Kidney tubule cell (primary cell): ENCODE data around the gene RAD51B.

Experiments
- DNase-seq: peaks from one replicate; pipeline ENCODE4 v3.0.0-alpha.2; 2018; ENCODE audit warnings: low spot score

The RAD51B gene

DNA sequence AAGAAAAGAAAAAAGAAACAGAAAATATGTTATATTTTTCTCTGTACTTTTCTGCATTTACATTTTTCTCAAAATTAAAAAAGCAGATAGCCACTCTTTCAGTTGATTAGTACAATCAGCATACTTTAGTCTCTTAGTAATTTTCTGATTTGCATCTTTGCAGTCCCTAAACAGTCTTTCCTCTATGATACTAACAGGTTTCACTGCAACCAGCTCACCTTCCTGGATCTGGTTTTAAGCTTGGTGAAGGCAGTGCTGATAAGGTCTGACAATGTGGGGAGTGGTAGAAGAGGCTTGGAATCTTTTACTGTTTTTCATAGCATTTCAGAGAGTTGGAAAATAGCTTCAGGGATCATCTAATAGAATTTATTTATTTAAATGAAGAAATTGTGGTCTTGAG is 515.7 kb downstream of the RAD51B start:
- DNase-seq: no peak

DNA sequence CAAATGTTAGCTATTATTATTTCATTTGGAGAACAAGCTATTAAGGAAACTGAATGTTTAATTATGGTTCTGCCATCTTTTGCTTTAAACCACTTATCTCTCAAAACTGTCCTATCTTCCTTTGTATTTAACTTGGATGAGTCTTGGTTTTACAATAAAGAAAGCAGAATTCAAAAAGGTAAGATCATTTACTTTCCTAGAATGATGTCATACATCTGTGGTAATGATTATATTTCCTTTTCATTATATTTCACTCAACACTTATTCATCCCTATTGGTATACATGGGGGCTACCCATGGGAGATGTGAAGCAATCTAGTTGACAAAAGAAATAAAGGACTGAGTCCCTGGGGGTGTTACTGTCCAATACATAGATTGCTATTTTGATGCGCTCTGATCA is 516.6 kb downstream of the RAD51B start:
- DNase-seq: no peak

DNA sequence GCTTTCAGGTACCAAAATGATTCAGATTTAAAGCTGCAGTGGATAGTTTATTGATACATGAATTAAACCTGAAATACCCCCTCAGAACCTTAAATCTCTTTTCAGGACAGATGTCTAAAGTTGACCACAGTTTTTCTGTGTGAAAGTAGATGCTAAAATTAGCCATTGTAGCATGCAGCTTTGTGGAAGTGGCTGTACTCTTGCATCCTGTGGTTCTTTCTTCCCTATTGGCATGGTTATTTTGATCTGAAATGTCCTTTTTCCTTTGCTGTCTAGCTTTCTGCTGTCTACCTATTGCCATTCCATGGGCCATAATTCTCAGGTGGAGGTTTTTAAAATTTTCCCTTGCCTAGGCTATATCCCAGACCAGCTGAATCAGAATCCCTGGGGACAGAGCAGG is 517.7 kb downstream of the RAD51B start:
- DNase-seq: no peak

DNA sequence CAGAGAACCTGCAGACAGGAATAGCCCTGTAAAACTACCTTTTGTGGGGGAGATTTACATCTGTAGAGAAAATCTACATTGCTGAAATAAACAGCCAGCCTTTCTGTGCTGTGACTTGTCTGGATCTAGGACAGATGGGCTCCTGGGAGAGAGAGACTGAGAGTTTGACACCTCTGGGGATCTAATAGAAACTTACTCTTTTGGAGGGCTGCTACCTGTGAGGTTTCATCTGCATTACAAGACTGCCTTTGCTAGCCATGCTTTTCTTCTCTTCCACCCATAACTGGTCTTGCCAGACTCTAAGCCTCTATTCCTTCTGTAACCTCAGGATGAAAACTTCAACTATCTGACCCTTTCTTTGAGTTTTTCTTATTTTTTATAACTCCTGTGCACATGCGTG is 520.7 kb downstream of the RAD51B start:
- DNase-seq: no peak

DNA sequence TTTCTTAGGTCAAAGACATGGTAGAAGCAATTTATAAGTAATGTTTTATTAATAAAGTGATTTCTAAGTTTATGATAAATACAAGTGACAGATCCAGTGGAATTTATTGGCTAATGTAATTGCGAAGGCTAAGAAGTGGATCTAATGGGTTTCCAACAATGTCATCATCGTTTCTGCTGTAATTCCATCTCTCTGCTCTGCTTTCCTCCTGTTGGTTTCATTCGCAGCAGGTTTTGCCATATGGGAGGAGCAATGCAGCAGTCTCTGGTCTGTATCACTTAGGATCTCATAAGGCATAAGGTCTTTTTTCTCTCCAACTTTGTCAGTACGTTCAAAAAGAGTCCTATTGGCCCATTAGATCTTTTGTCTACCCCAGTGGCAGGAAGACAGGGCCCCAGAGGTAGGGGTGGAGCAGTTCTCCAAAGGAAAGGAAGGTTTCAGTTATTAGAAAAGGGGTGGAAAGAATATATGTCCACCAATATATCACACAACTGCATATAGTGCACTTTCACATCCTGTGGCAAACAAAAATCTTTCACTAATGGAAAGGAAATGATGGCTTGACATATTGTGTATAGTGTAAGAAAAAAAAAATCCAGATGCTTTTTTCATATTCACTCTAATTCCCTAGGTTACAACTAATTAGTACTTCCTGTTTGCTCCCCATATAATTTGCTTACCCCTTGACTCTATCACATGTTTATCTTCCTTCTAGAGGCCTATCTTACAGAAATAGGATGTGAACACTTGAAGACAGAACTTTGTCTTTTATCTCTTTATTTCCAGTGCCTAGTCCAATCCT is 522.0 kb downstream of the RAD51B start:
- no peak for DNase-seq

DNA sequence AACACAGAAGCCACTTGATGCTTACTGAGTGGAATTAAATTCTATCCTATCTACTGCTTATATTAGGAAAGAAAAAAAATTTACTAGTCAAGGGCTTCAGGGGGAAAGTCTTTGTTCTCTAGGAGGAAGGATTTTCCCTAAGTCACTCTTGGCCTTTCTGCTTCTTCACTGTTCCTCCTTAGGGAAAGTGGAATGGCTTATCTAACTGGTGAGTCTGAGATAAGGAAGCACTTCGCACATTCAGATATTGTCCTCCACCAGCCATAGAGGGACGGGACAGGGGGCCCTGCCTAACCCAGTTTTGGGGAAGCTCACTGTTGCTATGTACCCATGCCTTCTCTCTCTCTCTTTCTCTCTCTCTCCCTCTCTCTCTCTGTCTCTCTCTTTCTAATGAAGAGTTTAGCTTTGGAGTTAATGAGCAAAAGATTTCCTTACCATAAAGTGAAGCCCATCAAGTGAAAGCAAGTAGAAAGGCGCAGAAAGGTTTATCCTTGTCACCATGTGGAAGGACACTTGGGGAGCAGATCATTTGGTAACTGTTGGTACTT is 522.7 kb downstream of the RAD51B start:
- no peak for DNase-seq

DNA sequence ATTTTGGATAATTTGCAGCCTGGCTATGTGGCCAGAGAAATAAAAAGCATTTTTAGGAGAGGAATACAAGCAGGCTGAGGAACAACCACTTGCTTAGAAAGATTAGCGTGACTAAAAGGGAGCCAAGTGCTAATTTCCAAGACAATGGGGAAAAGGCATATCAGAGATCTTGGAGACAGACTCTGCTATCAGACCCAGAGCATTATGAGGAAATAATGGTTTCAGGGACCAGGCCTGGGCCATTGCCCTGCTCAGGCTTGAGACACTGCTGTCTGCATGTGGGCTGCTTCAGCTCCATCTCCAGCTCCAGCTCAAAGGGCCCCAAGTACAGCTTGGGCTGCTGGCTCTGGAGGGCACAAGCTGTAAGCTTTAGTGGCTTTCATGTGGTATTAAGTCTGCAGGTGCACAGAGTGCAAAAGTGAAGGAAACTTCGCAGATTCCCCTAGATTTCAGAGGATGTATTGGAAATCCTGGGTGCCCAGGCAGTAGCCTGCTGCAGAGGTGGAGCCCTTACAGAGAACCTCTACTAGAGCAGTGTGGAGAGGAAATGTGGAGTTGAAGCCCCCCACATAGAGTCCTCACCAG is 524.0 kb downstream of the RAD51B start:
- DNase-seq: no peak

DNA sequence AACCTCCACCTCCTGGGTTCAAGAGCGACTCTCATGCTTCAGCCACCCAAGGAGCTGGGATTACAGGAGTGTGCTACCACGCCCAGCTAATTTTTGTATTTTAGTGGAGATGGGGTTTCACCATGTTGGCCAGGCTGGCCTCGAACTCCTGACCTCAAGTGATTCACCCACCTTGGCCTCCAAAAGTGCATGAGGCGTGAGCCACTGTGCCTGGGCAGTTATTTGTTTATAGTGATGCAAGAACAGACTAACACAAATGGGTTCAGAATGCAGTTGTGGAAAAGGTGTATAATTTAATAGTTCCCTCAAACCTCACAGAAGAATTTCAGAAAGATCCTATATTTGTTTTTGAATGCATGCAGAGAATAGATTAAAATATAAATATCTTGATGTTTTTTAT is 526.2 kb downstream of the RAD51B start:
- DNase-seq: no peak

DNA sequence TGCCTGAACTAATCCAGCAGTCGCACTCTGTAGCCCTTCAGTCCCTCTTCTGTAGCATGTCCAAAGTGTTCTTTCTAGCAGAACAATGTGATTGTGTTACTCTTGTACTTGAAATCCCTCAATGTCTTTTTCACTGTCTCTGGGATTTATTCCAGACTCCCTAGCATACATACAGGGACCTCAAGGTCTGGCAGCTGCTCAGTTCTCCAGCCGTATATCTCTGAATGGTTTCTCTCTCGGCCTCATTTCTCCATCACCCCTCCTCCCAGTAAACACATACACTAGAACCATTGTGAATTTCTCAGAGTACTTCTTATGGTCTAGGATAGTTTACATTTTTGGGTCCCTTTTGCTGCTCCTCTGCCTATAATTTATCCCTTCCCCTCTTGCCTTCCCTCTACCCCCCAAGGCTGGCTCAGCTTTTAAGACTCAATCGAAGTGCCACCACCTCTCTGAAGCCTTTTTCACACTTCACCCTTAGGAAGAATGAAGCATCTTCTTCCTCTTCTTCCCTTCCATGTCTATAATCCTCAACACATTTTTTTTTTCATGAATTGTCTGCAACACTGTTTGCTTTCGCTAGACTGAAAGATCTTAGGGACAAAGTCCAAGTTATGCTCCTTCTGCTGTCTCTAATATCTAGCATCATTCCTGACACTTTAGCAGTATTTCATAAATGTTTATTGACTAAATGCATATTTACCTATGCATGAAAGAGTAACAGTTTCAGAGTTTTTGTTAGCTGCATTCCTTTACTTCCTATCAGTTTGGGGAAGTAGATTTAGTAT is 527.2 kb downstream of the RAD51B start:
- DNase-seq: no peak

DNA sequence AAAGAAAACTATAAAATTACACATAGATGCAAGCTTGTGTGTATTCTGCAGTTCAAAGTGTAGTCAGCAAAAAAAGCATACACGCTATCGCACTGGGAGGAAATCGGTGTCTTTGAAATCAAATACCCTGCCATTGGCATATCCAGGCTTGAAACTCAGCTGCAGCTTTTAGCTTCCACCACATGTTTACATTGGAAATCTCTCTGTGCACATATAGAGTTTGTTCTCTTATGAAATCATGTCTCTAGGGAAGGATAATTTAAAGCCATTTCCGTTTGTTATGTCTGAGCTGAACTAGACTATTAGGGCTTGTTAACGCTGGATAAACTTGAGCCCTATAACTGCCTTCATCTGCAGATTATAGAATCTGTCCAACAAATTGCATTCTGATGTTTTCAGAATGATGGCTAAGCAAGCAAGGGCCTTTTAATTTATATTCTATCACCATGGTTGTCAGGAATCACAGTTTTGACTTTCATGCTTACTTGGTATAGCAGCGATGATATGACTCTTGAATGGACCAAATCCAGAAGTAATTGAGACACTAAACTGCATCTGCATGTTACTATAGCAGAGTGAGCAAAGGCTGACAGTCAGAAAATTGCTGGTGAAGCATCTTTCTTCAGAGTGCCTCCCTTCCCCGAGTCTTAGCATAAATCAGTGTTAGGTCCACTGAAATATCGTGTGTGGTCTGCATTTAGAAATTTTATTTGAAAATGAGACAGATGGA is 530.5 kb downstream of the RAD51B start:
- DNase-seq: no peak

DNA sequence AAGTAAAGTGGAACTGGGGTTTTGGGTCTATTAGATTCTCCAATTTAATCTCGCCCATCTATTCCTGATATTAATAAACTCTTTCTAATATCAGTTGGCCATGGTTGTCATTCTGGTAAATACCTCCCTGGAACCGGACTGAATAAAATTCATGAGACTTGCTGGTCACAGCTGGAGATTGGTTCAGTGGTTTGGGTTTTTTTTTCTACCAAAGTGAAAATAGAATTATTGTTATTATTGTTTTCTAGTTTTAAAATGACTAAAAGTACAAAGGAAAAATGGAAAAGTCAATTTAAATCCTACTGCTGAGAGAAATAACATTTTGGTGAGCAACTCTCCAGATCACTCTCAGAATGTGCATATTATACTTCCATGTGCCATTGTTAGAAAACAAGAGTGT is 535.8 kb downstream of the RAD51B start:
- no peak for DNase-seq

DNA sequence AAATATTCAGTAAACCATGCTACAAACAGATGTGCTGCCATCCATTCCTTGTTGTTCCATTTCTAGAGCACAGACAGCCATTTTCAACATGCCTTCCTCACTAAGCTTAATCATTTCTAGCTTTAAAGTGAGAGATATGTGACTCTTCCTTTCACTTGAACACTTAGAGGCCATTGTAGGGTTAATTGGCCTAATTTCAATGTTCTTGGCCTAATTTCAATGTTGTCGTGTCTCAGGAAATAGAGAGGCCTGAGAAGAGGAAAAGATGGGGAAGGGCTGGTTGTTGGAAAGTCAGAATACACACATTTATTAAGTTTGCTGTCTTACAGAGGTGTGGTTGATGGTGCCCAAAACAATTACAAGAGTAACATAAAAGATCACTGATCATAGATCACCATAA is 538.2 kb downstream of the RAD51B start:
- DNase-seq: no peak

DNA sequence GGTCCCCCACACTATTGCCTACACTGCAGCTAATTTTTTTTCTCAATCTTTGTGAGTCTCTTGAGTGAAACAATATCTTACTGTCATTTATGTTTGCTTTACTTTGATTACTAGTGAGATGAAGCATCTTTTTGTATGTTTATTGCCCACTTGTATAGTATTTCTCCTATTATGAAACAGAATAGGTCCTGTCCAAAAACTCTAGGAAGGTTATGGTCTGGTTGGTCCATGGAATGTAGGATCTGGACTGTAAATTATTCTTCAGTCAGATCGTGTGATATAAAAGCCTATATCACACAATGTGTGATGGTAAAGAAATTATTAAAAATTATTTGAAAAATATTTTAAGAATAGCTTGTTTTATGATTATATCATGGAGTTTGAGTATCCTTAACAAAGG is 538.9 kb downstream of the RAD51B start:
- no peak for DNase-seq

DNA sequence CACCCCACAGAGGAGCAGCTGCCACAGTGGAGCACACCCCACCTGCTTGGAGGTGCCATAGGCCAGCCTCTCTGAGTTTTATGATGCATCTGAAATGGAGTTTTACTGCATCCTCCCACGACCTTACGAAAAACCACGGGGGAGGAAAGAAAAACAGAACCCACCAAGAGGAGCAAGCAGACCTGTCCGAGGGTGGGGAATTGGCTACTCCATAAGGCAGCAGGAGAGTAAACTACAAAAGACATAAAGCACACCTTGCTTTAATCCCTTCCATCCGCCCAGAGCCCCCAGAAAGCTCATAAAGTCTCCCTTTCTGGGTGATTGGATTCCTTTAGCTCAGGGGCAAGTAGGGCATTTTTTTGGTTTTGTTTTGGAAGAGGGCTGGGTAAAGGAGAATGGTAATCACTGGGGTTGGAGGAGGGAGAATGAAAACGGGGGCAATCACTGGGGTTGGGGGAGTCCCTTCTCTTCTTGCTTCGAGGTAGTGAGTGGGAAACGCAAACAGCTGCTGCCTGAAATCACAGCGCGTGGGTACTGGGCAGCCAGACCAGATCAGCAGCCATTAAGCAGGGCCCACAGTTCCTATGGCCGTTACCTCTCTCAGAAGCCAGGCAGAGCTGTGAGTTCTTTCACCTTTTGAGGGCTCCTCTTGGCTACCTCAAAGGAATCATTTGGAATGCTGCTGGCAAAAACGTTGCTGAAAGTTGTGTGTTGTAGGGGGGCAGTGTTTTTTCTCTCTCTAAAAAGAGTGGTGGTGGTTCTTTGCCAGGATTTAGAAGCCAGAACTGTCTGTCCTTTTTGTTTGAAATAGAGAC is 539.6 kb downstream of the RAD51B start:
- no peak for DNase-seq

DNA sequence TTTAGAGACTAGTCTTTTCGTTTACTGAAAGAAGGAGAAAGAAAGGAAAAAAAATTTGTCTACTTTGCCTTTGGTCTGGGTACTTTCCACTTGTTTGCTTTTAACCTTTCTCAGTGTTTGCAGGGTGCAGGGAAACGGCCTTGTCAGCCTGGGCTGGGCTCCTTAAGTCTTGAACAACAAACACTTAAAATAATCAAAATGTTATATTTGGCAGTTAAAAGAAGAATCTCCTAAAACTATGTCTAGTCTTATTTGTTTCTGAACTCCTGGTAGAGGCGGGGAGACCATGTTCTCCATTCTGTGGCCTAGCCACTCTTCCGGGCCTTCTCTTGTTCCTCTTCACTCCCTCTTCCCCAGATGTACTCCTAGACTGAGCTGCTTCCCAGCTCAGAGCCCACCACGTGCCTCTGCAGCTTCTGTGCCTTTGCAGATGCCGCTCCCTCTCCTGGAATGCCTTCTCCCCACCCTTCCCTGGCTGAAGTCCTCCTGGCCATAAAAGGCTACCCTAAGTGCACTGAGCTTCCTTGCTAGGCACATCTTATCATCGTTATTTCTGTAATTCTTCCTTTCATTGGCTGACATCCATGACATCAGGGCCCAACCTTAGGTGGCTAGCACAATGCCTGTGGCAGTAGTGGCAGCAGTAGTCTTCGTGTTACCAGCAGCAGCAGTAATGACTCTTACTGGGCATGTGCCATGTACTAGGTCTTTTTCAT is 540.4 kb downstream of the RAD51B start:
- no peak for DNase-seq

DNA sequence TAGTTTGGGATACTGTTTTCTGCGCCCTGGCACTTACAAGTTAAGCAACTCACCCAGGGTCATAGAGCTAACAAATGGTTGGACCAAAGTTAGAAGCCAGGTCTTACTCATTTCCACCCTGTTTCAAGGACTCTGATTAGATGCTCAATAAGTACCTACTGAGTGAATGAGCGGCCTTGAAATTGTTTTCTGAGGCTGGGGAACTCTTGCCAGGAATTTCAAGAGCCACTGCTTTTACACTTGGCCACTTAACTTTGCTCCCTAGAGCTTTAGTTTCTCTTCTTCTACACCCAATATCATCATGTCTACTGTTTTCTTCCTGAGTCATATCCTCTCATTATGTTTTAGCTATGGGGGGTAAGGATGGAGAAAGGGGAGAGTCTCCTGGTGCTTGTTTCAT is 541.7 kb downstream of the RAD51B start:
- DNase-seq: peak; percentile 74

DNA sequence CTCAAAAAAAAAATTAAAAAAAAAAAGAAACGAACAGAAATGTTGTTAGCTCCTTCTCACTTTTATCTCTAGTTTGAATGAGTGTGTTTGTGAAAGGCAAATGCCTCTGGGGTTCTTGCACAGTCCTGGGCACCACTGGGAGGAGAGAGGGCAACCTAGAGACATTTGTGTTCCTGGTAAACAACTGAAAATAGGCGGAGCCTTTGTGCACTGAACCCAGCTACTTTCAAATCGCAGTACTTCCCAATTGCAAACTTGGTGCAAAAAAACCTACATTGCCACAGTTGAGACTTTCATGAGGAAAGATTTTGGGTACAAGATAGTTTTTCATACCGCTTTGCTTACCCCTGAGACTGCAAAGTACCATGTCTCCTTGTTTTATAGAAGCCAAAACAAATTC is 543.3 kb downstream of the RAD51B start:
- DNase-seq: no peak

DNA sequence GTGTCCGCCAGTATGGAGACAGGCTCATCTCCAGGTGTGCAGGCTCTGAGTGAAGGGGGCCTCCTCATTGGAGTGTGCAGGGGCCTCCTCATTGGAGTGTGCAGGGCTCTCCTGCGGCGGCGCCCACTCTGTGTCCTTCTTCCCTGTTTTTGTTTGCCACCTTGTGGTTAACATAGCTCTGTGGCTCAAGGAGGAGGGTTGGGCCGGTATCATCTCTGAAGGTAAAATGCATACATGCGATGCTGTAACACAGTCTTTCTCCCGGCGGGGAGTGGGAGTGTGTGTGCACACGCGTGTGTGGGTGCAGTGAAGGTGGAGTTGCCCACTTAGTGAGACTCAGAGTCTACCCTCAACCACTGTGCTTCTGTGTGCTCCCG is 543.9 kb downstream of the RAD51B start:
- no peak for DNase-seq

DNA sequence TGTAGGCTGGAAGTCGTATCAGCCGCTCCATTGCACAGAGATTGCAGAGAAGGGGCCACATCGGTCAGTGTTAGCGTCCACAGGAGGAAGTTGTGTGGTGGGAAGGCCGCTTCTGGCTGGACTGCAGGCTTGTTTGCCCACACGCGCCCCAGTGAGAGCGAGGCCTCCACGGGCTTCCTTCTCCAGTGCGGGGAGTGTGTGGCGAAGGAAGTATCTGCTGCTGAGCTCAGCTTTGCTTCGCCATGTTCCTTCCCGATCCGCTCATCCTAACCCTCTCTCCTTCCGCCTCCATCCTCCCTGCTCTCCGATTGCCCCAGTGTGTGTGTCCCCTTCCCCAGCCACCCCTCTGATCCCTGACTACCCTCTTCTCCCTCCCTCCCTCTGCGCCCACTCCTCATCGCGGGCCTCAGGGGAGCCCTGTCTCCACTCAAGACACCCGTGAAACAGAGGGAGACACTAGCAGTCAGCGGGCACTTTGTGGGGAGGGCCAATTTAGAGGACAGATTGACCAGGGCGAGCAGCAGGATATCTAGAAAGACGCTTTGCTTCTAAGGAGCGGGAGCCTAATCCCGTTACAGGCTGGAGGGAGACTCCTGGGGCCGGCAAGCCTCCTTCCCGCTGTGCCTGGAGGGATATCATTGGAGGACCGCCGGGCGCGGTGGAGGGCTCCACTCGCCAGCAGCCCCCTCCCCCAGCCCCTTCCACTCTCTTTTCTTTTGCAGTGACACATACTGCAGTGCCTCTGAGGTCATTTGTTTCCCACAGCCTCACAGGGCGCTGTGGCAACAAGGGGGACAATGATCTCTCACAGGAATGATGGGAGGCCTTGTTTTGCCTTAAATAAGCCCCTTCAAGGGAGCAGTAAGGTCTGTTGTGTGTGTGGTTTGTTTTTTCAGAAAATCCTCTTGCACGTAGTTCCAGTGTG is 544.5 kb downstream of the RAD51B start:
- peak; percentile 58 for DNase-seq

DNA sequence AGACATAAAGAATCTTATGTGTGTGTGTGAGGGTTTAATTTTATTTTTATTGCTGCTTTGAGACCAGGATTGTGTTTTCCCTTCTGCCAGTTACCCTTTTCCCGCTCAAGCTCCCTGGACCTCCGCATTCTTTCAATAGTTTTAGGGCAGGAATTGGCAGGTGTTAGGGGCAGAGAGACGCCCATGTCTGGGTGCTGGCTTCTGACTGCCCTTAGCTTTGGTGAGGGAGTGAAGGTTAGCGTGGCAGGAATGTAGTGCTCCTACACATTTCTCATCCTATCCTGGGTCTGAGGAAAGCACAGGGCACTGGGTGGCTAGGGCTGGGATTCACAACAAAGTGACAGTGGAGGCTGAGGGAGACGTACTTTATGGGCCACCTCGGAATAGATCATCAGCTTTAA is 545.2 kb downstream of the RAD51B start:
- DNase-seq: peak; percentile 52
